ENCODE results near the gene CAND2. TPM values are rescaled to one million over a fixed set of nuclear protein-coding genes. Genes with fewer than 3 reads are reported as not detected.

CAND2 gene
- total and polyA plus RNA-seq, 9 of the 15 experiments (the other 6 are each of a cell fraction or from before 2014, with no cell fraction given) = 0.91 to 14.9 (median 4.3) TPM

- Histone ChIP-seq H3K9me3 (replicated peaks; ENCODE audit: control insufficient read depth, insufficient read depth, low read depth, low read length) (peaks cover 10% of the 10 kb centered on the region), H3K4me1 (replicated peaks in 1 of 2; ENCODE audit: control insufficient read depth in 2 of 2, insufficient read depth in 2 of 2, low read length in 2 of 2) (peaks cover 3 to 9% of the 10 kb centered on the region in 2 experiments; a peak in 4 of 5 replicates), H3K27ac (ENCODE audit: extremely low read depth, low read depth, low read length) (no peak overlapping the region), H3K9ac (ENCODE audit: insufficient read depth in 1 of 2, low read depth in 2 of 2, low read length in 2 of 2) (no peak overlapping the region), H3K36me3 (ENCODE audit: control insufficient read depth, insufficient read depth, low read length) (no peaks in the 10 kb centered on the region), H3K4me2 (ENCODE audit: insufficient read depth, low read length) (no peak overlapping the region), H4K20me1 (replicated peaks; ENCODE audit: control insufficient read depth, insufficient read depth, low read length) (no peaks in the 10 kb centered on the region), H3K4me3 (no peak overlapping the region), H2AFZ (ENCODE audit: low read depth, low read length) (no peak overlapping the region), H3K79me2 (ENCODE audit: control insufficient read depth, insufficient read depth, low read length) (no peaks in the 10 kb centered on the region), H3K9me1 (ENCODE audit: control insufficient read depth, insufficient read depth, low read length) (no peaks in the 10 kb centered on the region), H3K27me3 (ENCODE audit: control insufficient read depth in 2 of 2, insufficient read depth in 2 of 2, low read length in 2 of 2) (peaks cover 9 to 29% of the 10 kb centered on the region in 2 experiments)
- intact Hi-C loops (cut with micrococcal nuclease) (no loop called here), in situ Hi-C loops (cut with MboI) (no loop called here)
- 5% methylated on average over 5 of the region's 5 CpGs for WGBS (ENCODE audit: insufficient coverage, low coverage, missing lambda C conversion rate)
- DNase-seq (ENCODE audit: extremely low read depth in 1 of 4, low spot score in 3 of 4) (no peak), FAIRE-seq (no peak), ATAC-seq (no peak)
- TF ChIP-seq HDAC1 (IDR thresholded peaks at IDR 0.05) (peak in 1 of 2 experiments; percentile 23; a peak in 1 of 4 replicates), NCOA4 (IDR thresholded peaks at IDR 0.05; ENCODE audit: partially characterized antibody) (no peak), CREBBP (IDR thresholded peaks at IDR 0.05; ENCODE audit: low read depth, low read length) (no peak), ZNF280B (CRISPR knock-in tag; IDR thresholded peaks at IDR 0.05) (no peak), POLR2A (conservative IDR thresholded peaks at IDR 0.05) (no peak), U2AF2 (optimal IDR thresholded peaks at IDR 0.05; ENCODE audit: low read depth, low read length) (no peak), KDM1A (IDR thresholded peaks at IDR 0.05) (peak; percentile 78 to 83), NFATC3 (IDR thresholded peaks at IDR 0.05) (no peak), DDX20 (tag; IDR thresholded peaks at IDR 0.05; ENCODE audit: low read depth) (no peak), ZNF586 (CRISPR knock-in tag; conservative IDR thresholded peaks at IDR 0.05) (no peak), NFIX (CRISPR knock-in tag; IDR thresholded peaks at IDR 0.05; ENCODE audit: low read depth) (no peak), THRB (CRISPR knock-in tag; conservative IDR thresholded peaks at IDR 0.05) (no peak), RBFOX2 (IDR thresholded peaks at IDR 0.05; ENCODE audit: low read depth, low read length) (no peak), ZNF23 (CRISPR knock-in tag; IDR thresholded peaks at IDR 0.05) (no peak), POU5F1 (IDR thresholded peaks at IDR 0.05; ENCODE audit: borderline replicate concordance, low read depth, low read length, partially characterized antibody) (no peak)
- CTCF ChIA-PET (ENCODE audit: low intra/inter-chr PET ratio) = no interaction called here
- POLR2A ChIA-PET = interaction anchor here (0.7 kb wide), 1 partner anchor 23 kb away, joined by 4 read pairs; no protein-coding TSS in a partner anchor
- no TSS peak for BruUV-seq (replicated peaks)
Observed at GRCh38 chr3:12772462-12772861, 24.0 kb upstream of the CAND2 start.

All from K562 (cell line).